Uterus (tissue), 4 donors: Measurements from ENCODE around the gene ZNF12. TPM values are rescaled to one million over a fixed set of nuclear protein-coding genes. Genes with fewer than 3 reads are reported as not detected.
A peak's percentile ranks its signal among the peaks of the same experiment; 100 is the strongest.
"Not testable (repeated sequence)": the region's sequence is repeated elsewhere in the genome, so short reads cannot be mapped to it uniquely, and the experiment has no call there.

Experiments used
- DNase-seq, 2 donors: peaks; one replicate each; pipeline ENCODE4 v3.0.0-alpha.2; 2019 to 2020
- H3K27ac ChIP-seq, 2 donors: fragments of 200-600 bp; sonication (generic); 1 replicate in 1 of 2; 2 replicates in 1 of 2; pipeline ENCODE4 v1.5.1; 2016 to 2018
- H3K27me3 ChIP-seq, 2 donors: fragments of 200-600 bp; sonication (generic); one replicate each; pipeline ENCODE4 v1.5.1; 2018 to 2019; ENCODE audit warnings: control low read depth in 1 of 2
- H3K36me3 ChIP-seq, 2 donors: fragments of 200-600 bp; sonication (generic); one replicate each; pipeline ENCODE4 v1.5.1; 2019; ENCODE audit warnings: control low read depth in 1 of 2
- H3K4me1 ChIP-seq, 2 donors: fragments of 200-600 bp; sonication (generic); one replicate each; pipeline ENCODE4 v1.5.1; 2018 to 2019; ENCODE audit warnings: control low read depth in 1 of 2
- H3K4me3 ChIP-seq, 2 donors: fragments of 200-600 bp; sonication (generic); 1 replicate in 1 of 2; 2 replicates in 1 of 2; pipeline ENCODE4 v1.5.1; 2018 to 2019; ENCODE audit warnings: mild to moderate bottlenecking in 1 of 2
- H3K9me3 ChIP-seq, 2 donors: fragments of 200-600 bp; sonication (generic); one replicate each; pipeline ENCODE4 v1.5.1; 2019; ENCODE audit warnings: control low read depth in 1 of 2
- CTCF ChIP-seq, 4 experiments: fragments of 200-600 bp in 2 of 4; fragments of 450-650 bp in 2 of 4; sonication (generic) in 2 of 4; IDR thresholded peaks; one replicate each; pipeline ENCODE4 v1.5.1; 2016 to 2019; ENCODE audit warnings: antibody characterized with exemption in 4 of 4, mild to moderate bottlenecking in 2 of 4, moderate library complexity in 1 of 4
- POLR2A ChIP-seq, 2 donors: fragments of 450-650 bp; IDR thresholded peaks; one replicate each; pipeline ENCODE4 v1.6.1; 2016; ENCODE audit warnings: antibody characterized with exemption in 2 of 2, mild to moderate bottlenecking in 1 of 2, moderate library complexity in 1 of 2
- intact Hi-C: fragments of 100-400 bp; cut with DNase I; formaldehyde crosslinking; loops from one replicate; pipeline ENCODE4 v1.15.1; 2023; ENCODE audit warnings: low total_unique reads
- total RNA-seq, 4 donors: library from RNA; depleted of rRNA in 3 of 4; stranded (reverse); fragments of >200 nt in 3 of 4; gene quantifications; one replicate each; pipeline versions ENCODE4 v1.1.0 to v1.2.4, GENCODE V29; 2014 to 2023
- donor health status: DM: yes; HTN: yes; CAD: no.

The ZNF12 gene
- 10 to 100 TPM; 23.5 to 54.7 (median 33.9) TPM for total RNA-seq

GRCh38 chr7:6706666-6707407 lies at the start of gene ZNF12:
TSS of gene ZNF12 (minus strand) at chr7:6706947. CDS start at chr7:6705173, 1,774 bp downstream.
- peak; percentile 97 for DNase-seq
- Histone ChIP-seq H3K4me1 (peaks cover 8% of the 10 kb centered on the region in 2 donors), H3K4me3 (peak within 1 kb of the TSS; percentile 86 to 99), H3K27me3 (no peaks in the 10 kb centered on the region), H3K9me3 (no peaks in the 10 kb centered on the region), H3K27ac (peak within 1 kb of the TSS; percentile 73 to 87), H3K36me3 (no peaks in the 10 kb centered on the region)
- peak in 1 of 4 experiments; percentile 5 for TF ChIP-seq CTCF (IDR thresholded peaks at IDR 0.05)
- TF ChIP-seq POLR2A (IDR thresholded peaks at IDR 0.05) = peak; percentile 34 to 73
- intact Hi-C loops = no loop called here

- H3K27me3 ChIP-seq, H3K4me1 ChIP-seq, intact Hi-C loops, H3K27ac ChIP-seq, H3K9me3 ChIP-seq, DNase-seq, H3K4me3 ChIP-seq, H3K36me3 ChIP-seq: not testable (repeated sequence)
These were observed 47.2 kb upstream of the ZNF12 start, which contains the start of gene RSPH10B2 for GRCh38 chr7:6753964-6754363. TSS of gene RSPH10B2 (plus strand) at chr7:6754103. CDS start at chr7:6757678, 3,575 bp downstream.

- H3K4me3 ChIP-seq, H3K4me1 ChIP-seq, H3K27me3 ChIP-seq, intact Hi-C loops, H3K36me3 ChIP-seq, H3K27ac ChIP-seq, H3K9me3 ChIP-seq, DNase-seq: not testable (repeated sequence)
These were observed 43.4 kb upstream of the ZNF12 start for GRCh38 chr7:6750173-6750572.

- H3K4me1 ChIP-seq, H3K4me3 ChIP-seq, DNase-seq, H3K27ac ChIP-seq, H3K9me3 ChIP-seq, intact Hi-C loops, H3K27me3 ChIP-seq, H3K36me3 ChIP-seq: not testable (repeated sequence)
These were observed 42.6 kb upstream of the ZNF12 start for GRCh38 chr7:6749335-6749734.

GRCh38 chr7:6744410-6745100 lies 37.8 kb upstream of the ZNF12 start:
- H3K4me1 ChIP-seq, DNase-seq, H3K9me3 ChIP-seq, H3K4me3 ChIP-seq, intact Hi-C loops, H3K27me3 ChIP-seq, H3K27ac ChIP-seq, H3K36me3 ChIP-seq: not testable (repeated sequence)

GRCh38 chr7:6738415-6738814 lies 31.7 kb upstream of the ZNF12 start:
- H3K9me3 ChIP-seq, H3K27ac ChIP-seq, DNase-seq, intact Hi-C loops, H3K36me3 ChIP-seq, H3K4me1 ChIP-seq, H3K27me3 ChIP-seq, H3K4me3 ChIP-seq: not testable (repeated sequence)

GRCh38 chr7:6730343-6730633 lies 23.5 kb upstream of the ZNF12 start:
- H3K4me1 ChIP-seq = no peaks in the 10 kb centered on the region
- DNase-seq = no peak
- H3K27me3 ChIP-seq = no peaks in the 10 kb centered on the region
- TF ChIP-seq POLR2A (IDR thresholded peaks at IDR 0.05) (no peak), CTCF (IDR thresholded peaks at IDR 0.05) (no peak)
- H3K4me3 ChIP-seq = peak overlapping the region; percentile 47 to 79
- H3K9me3 ChIP-seq = no peaks in the 10 kb centered on the region
- H3K36me3 ChIP-seq = no peaks in the 10 kb centered on the region
- H3K27ac ChIP-seq = peak overlapping the region; percentile 66 to 76
- intact Hi-C loops = no loop called here
